Esophagus muscularis mucosa (tissue), 4 donors: ENCODE data around the gene ANAPC10. TPM values are rescaled to one million over a fixed set of nuclear protein-coding genes. Genes with fewer than 3 reads are reported as not detected.

Source experiments
- DNase-seq: peaks from one replicate; pipeline ENCODE4 v3.0.0-alpha.2; 2017; ENCODE audit errors: extremely low spot score
- H3K27ac ChIP-seq, 4 donors: fragments of 200-600 bp; sonication (generic); replicated peaks in 1 of 4; 1 replicate in 3 of 4; 2 replicates in 1 of 4; pipeline ENCODE4 v1.5.1; 2016 to 2019; ENCODE audit warnings: mild to moderate bottlenecking in 1 of 4
- H3K27me3 ChIP-seq, 4 donors: fragments of 200-600 bp; sonication (generic); one replicate each; pipeline versions ENCODE4 v1.5.1 to v1.6.0; 2016 to 2019
- H3K36me3 ChIP-seq, 4 donors: fragments of 200-600 bp; sonication (generic); one replicate each; pipeline ENCODE4 v1.5.1; 2016 to 2019
- H3K4me1 ChIP-seq, 4 donors: fragments of 200-600 bp; sonication (generic); one replicate each; pipeline ENCODE4 v1.5.1; 2016 to 2019
- H3K4me3 ChIP-seq, 4 donors: fragments of 200-600 bp; sonication (generic); 1 replicate in 2 of 4; 2 replicates in 2 of 4; pipeline ENCODE4 v1.5.1; 2016 to 2019; ENCODE audit warnings: mild to moderate bottlenecking in 4 of 4, moderate library complexity in 1 of 4
- H3K9me3 ChIP-seq, 4 donors: fragments of 200-600 bp; sonication (generic); 1 replicate in 3 of 4; 2 replicates in 1 of 4; pipeline ENCODE4 v1.5.1; 2016 to 2019
- EP300 ChIP-seq: sonication (generic); formaldehyde crosslinking; IDR thresholded peaks from one replicate; pipeline ENCODE4 v1.6.1; 2017; ENCODE audit warnings: antibody characterized with exemption
- POLR2A ChIP-seq: fragments of 450-650 bp; IDR thresholded peaks from one replicate; pipeline ENCODE4 v1.6.1; 2017; ENCODE audit warnings: antibody characterized with exemption, moderate library complexity, mild to moderate bottlenecking, low read depth
- POLR2AphosphoS5 ChIP-seq, 2 donors: sonication (generic); formaldehyde crosslinking; IDR thresholded peaks; one replicate each; pipeline ENCODE4 v1.6.1; 2017; ENCODE audit warnings: antibody characterized with exemption in 2 of 2
- WGBS: methylation state at CpG from one replicate; pipeline ENCODE4 v1.1.5; 2018; 5-methylcytosine and 5-hydroxymethylcytosine counted together
- intact Hi-C: fragments of 100-400 bp; cut with DNase I; formaldehyde crosslinking; loops from one replicate; pipeline ENCODE4 v1.15.1; 2023
- total RNA-seq, 4 donors: library from RNA; depleted of rRNA; stranded (reverse); fragments of >200 nt; gene quantifications; one replicate each; pipeline versions ENCODE4 v1.1.0 to v1.2.1, GENCODE V29; 2016
- TF ChIP-seq, protein P1 (sequence below), 3 experiments: fragments of 200-600 bp in 2 of 3; fragments of 450-650 bp in 1 of 3; sonication (generic) in 2 of 3; IDR thresholded peaks; one replicate each; pipeline ENCODE4 v1.5.1; 2017 to 2019; ENCODE audit warnings: antibody characterized with exemption in 3 of 3, mild to moderate bottlenecking in 2 of 3, moderate library complexity in 1 of 3

The ANAPC10 gene
- total RNA-seq, 4 donors from 2014 or later = 17.8 to 32.0 (median 21.3) TPM

DNA sequence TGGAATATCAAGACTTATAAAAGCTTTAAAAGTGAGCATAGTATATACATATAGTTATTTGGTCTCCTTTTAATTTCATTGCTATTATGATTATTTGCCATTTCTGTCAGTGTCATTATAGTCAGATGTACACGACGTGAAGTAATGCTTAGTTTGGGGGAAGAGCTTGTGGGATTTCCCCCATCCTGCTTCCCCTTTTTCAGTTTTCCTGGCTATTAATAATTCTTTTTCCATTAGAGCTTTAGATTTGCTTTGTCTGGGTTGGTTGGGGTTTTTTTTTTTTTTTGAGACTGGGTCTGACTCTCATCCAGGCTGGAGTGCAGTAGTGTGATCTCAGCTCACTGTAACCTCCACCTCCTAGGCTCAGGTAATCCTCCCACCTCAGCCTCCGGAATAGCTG, 5.5 kb upstream of the ANAPC10 start:
- H3K4me3 ChIP-seq = no peak overlapping the region
- intact Hi-C loops = no loop called here
- H3K36me3 ChIP-seq = peaks cover 9 to 44% (median 22%) of the 10 kb centered on the region in 4 donors
- DNase-seq = no peak
- H3K27me3 ChIP-seq = no peaks in the 10 kb centered on the region
- H3K9me3 ChIP-seq = no peaks in the 10 kb centered on the region
- H3K4me1 ChIP-seq = peaks cover 12 to 43% (median 38%) of the 10 kb centered on the region in 4 donors
- TF ChIP-seq EP300 (no peak), POLR2AphosphoS5 (IDR thresholded peaks at IDR 0.05) (no peak), POLR2A (no peak)
- TF ChIP-seq, protein P1, sequence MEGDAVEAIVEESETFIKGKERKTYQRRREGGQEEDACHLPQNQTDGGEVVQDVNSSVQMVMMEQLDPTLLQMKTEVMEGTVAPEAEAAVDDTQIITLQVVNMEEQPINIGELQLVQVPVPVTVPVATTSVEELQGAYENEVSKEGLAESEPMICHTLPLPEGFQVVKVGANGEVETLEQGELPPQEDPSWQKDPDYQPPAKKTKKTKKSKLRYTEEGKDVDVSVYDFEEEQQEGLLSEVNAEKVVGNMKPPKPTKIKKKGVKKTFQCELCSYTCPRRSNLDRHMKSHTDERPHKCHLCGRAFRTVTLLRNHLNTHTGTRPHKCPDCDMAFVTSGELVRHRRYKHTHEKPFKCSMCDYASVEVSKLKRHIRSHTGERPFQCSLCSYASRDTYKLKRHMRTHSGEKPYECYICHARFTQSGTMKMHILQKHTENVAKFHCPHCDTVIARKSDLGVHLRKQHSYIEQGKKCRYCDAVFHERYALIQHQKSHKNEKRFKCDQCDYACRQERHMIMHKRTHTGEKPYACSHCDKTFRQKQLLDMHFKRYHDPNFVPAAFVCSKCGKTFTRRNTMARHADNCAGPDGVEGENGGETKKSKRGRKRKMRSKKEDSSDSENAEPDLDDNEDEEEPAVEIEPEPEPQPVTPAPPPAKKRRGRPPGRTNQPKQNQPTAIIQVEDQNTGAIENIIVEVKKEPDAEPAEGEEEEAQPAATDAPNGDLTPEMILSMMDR (IDR thresholded peaks at IDR 0.05) = no peak
- WGBS = 80% methylated on average over 3 of the region's 3 CpGs
- no peak overlapping the region for H3K27ac ChIP-seq

DNA sequence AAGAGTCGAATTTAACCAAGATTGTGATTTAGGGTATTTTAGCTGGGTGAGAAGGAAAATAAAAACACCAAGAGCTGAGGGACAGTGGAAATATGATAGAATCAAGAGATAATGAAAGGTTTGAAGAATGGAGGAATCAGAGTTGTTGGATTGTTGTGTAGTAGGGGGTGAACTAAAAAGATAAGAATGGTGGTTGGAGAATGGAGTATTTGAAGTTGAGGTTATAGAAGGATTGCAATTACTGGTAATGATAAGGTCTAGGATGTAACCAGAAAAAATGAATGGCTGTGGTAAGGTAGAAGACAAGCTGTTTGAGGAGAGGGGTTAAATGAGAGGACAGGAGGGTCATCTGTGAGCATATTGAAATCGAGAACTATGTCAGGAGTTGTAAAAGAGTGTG, 4.6 kb upstream of the ANAPC10 start:
- Histone ChIP-seq H3K4me1 (peaks cover 12 to 43% (median 38%) of the 10 kb centered on the region in 4 donors), H3K4me3 (no peak overlapping the region), H3K36me3 (peaks cover under 1 to 35% (median 15%) of the 10 kb centered on the region in 4 donors), H3K27me3 (no peaks in the 10 kb centered on the region), H3K27ac (no peak overlapping the region), H3K9me3 (no peaks in the 10 kb centered on the region)
- DNase-seq = no peak
- TF ChIP-seq, protein P1 (IDR thresholded peaks at IDR 0.05) = no peak
- TF ChIP-seq POLR2A = no peak
- no peak for TF ChIP-seq POLR2AphosphoS5 (IDR thresholded peaks at IDR 0.05)
- TF ChIP-seq EP300 = no peak
- WGBS = 89% methylated on average over 2 of the region's 2 CpGs
- intact Hi-C loops = no loop called here

DNA sequence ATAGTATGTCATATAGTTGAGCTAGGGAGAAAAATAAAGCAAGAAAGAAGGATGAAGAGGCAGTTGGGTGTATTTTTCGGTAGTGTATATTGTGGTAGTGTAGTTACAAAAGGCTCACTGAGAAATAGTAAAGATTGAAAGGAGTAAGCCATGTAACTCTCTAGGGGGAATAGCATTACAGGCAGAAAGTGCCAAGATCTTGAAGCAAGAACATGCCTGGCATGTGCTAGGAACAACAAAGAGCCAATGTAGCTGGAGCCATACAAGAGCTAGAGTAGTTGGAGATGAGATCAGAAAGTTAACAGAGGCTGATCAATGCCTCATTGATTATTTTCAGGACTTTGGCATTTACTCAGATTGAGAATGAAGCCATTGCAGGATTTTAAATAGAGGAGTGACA, 3.1 kb upstream of the ANAPC10 start:
- Histone ChIP-seq H3K4me3 (no peak overlapping the region), H3K36me3 (peaks cover 0 to 20% (median 11%) of the 10 kb centered on the region in 4 donors), H3K27me3 (no peaks in the 10 kb centered on the region), H3K9me3 (no peaks in the 10 kb centered on the region), H3K27ac (no peak overlapping the region), H3K4me1 (peaks cover 24 to 56% (median 50%) of the 10 kb centered on the region in 4 donors)
- TF ChIP-seq, protein P1 (IDR thresholded peaks at IDR 0.05) = no peak
- TF ChIP-seq POLR2A (no peak), EP300 (no peak), POLR2AphosphoS5 (IDR thresholded peaks at IDR 0.05) (no peak)
- WGBS = 94% methylated on average over 1 of the region's 1 CpG
- intact Hi-C loops = no loop called here
- DNase-seq = no peak

DNA sequence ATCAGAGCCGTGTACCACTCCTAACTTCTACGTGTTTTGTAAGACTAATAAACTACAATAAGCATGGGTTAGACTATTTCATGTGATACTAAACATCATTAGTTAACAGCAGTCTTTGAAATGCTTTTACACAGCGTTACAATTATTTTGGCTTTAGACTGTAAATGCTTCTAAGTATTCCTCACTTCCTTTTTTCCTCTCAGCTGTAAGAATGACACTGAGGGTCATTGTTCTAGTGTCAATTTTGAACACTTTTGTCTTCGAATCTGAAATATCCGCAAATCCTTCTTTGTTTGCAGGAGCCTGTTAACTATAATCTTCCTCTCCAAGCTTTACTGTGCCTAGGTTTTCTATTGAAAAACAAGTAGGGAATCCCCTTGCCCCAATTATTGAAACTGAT, 1.7 kb upstream of the ANAPC10 start:
- TF ChIP-seq POLR2AphosphoS5 (IDR thresholded peaks at IDR 0.05) = no peak
- TF ChIP-seq EP300 = no peak
- Histone ChIP-seq H3K4me1 (peaks cover 26 to 59% (median 52%) of the 10 kb centered on the region in 4 donors), H3K4me3 (peak overlapping the region; percentile 71 to 88 (median 82)), H3K27ac (no peak overlapping the region), H3K9me3 (no peaks in the 10 kb centered on the region), H3K36me3 (peaks cover 0 to 16% (median 11%) of the 10 kb centered on the region in 4 donors), H3K27me3 (no peaks in the 10 kb centered on the region)
- intact Hi-C loops = loop anchor here (5.0 kb wide), 1 partner anchor 78 kb away; no protein-coding TSS in a partner anchor
- 37% methylated on average over 5 of the region's 5 CpGs for WGBS
- DNase-seq = no peak

DNA sequence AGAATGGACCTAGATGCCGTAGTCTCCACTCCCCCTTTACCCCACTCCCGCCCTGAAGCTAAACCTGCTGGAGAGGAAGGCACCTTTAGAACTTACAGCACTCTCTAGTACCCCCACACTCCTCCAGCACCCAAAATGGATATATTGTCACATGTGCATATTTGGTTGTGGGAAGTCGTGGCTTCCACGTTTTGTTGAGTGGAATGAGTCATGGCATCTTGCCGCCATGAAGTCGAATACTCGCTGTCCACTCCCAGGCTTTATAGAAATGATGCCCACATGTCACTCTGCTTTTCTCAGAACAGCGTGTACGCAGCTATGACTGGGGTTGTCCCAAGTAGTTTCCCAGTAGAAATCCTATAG, 660 bp upstream of the ANAPC10 start:
- H3K9me3 ChIP-seq = peaks cover 3 to 6% (median 4%) of the 10 kb centered on the region in 4 donors
- peak overlapping the region; percentile 90 to 92 (median 91) for H3K27ac ChIP-seq
- TF ChIP-seq POLR2A = no peak
- 1% methylated on average over 8 of the region's 9 CpGs for WGBS
- H3K36me3 ChIP-seq = peaks cover 7 to 23% (median 16%) of the 10 kb centered on the region in 4 donors
- no peaks in the 10 kb centered on the region for H3K27me3 ChIP-seq
- DNase-seq = no peak
- H3K4me3 ChIP-seq = peak overlapping the region; percentile 71 to 88 (median 82)
- peaks cover 26 to 59% (median 52%) of the 10 kb centered on the region in 4 donors for H3K4me1 ChIP-seq
- intact Hi-C loops = loop anchor here (5.0 kb wide), 1 partner anchor 79 kb away; no protein-coding TSS in a partner anchor
